SKM-1 treated with dmso at 0.1 percent for 144 hours (cell line): ENCODE data around the gene MARCO.
"Not testable (repeated sequence)": the region's sequence is repeated elsewhere in the genome, so short reads cannot be mapped to it uniquely, and the experiment has no call there.

Source experiments
- DNase-seq: peaks from one replicate; lab custom pipeline; 2025; ENCODE audit not compliant: unreplicated experiment; lab: John Stamatoyannopoulos, UW

Gene MARCO

GRCh38 chr2:119028327-119029174 lies 86.6 kb downstream of the MARCO start:
- no peak for DNase-seq

GRCh38 chr2:119029297-119029696 lies 87.3 kb downstream of the MARCO start:
- no peak for DNase-seq

GRCh38 chr2:119037922-119038321 lies 95.9 kb downstream of the MARCO start:
- not testable (repeated sequence) for DNase-seq

- DNase-seq = no peak
These were observed 98.7 kb downstream of the MARCO start for GRCh38 chr2:119040730-119041129.
